ENCODE data around the gene OAS1.
"Not testable (repeated sequence)": the region's sequence is repeated elsewhere in the genome, so short reads cannot be mapped to it uniquely, and the experiment has no call there.

OAS1 gene

DNA sequence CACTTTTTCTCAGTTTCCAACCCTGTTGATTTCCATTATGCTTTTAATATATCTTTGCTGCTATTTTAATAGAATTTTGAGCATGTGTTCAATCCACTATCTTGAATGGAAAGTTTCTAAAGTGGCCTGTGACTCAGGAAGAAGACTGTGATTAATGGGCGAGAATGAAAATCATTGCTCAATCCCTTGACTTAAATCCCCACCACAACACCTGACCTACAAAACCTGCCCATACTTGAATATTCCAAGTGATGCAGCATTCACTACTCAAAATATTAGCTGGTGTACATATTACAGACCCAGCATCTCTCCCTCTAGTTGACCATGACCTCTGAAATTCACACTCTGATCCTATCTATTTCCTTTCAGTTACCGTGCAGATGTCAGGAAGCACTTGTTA is 30.2 kb downstream of the OAS1 start:
- no peak for DNase-seq (ENCODE audit: low read depth in 2 of 2)

DNA sequence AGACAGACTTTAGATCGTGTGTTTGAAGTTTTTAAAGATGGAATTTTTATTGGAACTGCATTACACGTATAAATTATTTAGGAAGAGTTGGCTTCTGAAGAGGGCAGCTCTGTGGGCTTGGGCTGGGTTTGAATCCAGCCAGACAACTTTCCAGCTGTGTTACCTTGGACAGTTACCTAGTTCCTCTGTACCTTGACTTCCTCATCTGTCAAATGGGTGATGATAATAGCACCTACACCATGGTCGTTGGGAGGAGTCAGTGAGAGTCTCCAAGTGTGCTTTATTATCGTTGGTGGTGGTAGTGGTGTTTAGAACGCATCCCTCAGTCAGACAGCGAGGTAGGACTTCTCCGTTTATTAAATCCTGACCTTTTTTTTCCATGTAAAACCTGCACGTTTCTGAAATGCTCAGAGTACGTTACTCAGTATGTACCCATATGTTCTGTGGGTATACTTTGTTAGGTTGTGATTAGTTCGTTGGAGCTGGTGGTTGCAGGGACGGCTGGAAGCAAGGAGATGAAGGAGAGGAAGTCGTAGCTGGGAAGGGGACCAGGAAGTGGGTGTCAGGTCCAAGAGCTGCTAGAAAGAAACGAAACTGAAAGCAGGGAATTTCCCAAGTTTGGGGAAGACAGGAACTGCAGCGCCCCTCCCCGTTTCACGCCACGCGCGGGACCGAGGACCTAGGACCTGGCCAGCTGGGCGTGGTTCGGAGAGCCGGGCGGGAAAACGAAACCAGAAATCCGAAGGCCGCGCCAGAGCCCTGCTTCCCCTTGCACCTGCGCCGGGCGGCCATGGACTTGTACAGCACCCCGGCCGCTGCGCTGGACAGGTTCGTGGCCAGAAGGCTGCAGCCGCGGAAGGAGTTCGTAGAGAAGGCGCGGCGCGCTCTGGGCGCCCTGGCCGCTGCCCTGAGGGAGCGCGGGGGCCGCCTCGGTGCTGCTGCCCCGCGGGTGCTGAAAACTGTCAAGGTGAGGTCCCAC is 31.3 kb downstream of the OAS1 start, which contains the start of gene OAS3:
TSS of gene OAS3 (plus strand) at position 734 of the 979 bp plus-strand sequence. CDS start at position 791, 57 bp downstream.
- peak; percentile 19 to 21 for DNase-seq (ENCODE audit: low read depth in 2 of 2)

DNA sequence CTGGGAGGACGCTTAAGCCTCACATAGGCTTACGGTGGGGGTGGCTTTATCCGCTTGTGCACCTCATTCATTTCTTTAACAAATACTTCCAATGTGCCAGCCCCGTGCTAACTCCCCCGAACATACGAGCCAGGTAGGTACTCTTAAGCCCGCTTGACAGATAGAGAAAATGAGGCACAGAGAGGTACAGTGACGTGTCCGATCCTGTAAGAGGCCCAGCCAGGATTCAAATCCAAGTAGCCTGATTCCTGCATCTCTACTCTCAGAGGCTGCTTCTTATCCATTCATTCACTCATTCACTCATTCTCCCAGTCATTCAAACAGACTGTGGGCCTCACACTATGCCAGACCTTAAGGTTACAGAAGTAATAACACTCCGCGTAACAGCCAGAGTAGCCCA is 32.0 kb downstream of the OAS1 start:
- DNase-seq (ENCODE audit: low read depth in 2 of 2), result no peak

DNA sequence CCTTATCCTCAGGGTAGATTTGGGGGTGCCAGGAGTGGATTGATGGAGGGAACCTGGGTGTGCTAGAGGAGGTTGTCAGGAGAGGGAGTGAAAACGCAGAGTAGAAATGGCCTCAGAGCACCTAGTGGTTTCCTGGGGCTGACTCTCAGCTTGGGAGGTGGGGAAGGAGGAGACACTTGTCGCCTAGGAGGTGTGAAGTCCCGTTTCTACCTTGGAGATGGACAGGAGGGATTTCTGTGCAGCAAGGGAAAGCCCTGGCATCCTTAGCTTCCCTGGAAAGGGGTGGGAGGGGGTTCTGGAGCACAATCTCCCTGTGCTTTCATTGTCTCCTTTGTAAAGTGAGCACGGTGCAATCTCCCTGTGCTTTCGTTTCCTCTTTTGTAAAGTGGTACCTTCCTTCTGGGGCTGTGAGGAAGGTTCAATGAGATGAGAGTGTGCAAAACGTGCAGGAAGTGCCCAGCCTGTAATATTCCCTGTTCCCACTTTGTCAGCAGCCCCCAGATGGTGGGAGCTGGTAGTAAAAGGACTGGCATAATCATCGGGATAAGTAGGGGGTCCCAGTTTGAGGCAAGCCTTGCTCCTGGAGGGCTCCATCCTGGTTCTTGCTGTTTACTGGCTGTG is 33.1 kb downstream of the OAS1 start:
- DNase-seq (ENCODE audit: low read depth in 2 of 2), result no peak

DNA sequence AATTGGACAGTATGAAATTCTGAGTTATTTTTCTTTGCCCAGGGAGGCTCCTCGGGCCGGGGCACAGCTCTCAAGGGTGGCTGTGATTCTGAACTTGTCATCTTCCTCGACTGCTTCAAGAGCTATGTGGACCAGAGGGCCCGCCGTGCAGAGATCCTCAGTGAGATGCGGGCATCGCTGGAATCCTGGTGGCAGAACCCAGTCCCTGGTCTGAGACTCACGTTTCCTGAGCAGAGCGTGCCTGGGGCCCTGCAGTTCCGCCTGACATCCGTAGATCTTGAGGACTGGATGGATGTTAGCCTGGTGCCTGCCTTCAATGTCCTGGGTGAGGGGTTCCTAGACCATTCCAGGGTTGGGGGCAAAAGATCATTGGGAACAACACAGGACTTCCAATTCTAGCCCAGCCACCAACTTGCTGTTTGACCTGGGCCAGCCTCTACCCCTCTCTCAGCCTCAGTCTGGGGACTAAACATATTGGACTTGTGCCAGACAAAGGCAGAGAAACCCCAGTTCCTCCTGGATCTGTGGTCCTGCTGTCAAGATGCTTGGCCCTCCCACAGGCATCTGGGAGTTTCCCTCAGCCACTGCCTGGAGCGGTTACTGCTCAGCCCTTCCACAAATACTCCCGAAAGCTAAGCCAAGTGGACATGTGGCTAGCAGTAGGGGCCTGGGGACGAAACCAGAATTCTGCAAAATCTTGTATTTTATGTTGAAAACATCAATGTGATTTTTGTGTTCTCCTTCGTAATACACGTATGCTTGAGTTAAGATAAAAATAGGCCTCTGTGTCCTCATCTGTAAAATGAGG is 35.0 kb downstream of the OAS1 start:
- no peak for DNase-seq (ENCODE audit: low read depth in 2 of 2)

DNA sequence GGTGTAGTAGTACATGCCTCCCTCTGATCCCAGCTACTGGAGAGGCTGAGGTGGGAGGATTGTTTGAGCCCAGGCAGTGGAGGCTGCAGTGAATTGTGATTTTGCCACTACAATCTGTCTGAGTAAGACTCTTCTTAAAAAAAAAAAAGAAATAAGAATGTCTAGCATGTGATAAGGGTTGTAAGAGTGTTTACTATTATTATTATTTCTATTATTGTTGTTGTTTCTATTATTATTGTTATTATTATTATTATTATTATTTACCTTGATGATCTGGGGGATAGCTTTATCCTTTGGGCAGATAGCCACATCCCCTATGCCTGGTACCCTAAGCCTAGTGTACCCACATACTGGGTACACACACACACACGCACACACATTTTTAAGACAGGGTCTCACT is 35.8 kb downstream of the OAS1 start:
- DNase-seq (ENCODE audit: low read depth in 2 of 2), result no peak

DNA sequence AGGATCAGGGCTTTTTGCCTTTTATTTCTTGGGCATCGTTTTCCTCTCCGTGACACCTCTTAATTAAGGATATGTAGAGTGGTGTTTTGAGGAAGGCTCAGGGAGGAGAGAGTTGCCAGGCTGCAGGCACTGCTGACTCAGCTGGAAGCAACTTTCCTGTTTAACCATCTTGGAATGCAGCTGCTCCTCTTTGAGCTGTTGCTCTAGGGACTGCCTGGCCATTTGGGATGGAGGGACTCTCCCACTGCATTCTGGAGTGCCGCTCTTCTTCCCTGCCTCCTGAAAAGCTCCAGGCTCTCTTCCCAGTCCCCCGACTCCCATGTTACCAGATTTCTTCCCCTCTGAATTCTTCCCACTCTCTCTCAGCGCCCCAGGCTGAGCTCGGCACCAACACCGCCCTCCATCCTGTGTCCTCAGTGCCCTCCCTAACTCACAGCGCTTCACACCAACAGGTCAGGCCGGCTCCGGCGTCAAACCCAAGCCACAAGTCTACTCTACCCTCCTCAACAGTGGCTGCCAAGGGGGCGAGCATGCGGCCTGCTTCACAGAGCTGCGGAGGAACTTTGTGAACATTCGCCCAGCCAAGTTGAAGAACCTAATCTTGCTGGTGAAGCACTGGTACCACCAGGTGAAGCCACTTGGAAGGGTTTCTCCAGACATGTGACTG is 37.4 kb downstream of the OAS1 start:
- DNase-seq (ENCODE audit: low read depth in 2 of 2), result no peak

DNA sequence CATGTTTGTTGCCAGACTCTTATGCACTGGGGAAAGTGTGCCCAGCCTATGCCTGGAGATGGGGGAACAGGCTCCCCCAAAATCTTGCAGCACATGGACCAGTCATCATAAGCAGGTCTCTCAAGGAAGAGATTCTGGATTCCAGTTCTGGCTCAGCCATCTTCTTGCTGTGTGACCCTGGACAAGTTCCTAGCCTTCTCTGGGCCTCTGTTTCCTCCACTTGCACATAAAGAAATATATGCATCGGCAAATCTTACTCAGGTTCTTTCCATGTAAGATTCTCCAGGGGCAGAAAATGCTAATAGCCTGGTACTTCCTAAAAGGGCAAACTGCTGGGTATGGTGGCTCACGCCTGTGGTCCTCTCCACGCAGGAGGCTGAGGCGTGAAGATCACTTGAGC is 38.8 kb downstream of the OAS1 start:
- DNase-seq (ENCODE audit: low read depth in 2 of 2), result no peak

DNA sequence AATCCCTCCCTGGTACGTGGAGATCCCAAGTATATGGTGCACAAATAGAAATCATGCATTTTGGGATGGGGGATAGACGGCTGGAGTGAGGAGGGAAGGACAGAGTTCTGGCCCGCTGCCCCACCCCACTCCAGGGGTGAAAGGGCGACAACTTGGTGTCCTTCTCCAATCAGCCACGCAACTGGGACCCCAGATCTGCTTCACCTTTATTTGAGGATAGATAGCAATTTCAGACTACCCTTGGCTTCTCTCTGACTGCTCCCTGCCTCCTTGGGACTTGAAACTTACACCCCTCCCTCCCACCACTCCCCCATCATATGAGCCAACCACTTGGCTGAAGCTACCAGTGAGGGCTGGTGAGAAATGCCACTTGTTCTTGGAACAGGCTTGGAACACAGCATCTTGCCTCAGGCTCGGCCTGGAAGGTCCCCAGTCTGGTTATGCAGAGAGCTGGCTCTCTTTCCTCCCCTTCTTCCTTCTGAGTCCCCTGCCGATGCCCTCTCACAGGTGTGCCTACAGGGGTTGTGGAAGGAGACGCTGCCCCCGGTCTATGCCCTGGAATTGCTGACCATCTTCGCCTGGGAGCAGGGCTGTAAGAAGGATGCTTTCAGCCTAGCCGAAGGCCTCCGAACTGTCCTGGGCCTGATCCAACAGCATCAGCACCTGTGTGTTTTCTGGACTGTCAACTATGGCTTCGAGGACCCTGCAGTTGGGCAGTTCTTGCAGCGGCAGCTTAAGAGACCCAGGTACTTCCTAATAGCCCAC is 39.7 kb downstream of the OAS1 start:
- no peak for DNase-seq (ENCODE audit: low read depth in 2 of 2)

DNA sequence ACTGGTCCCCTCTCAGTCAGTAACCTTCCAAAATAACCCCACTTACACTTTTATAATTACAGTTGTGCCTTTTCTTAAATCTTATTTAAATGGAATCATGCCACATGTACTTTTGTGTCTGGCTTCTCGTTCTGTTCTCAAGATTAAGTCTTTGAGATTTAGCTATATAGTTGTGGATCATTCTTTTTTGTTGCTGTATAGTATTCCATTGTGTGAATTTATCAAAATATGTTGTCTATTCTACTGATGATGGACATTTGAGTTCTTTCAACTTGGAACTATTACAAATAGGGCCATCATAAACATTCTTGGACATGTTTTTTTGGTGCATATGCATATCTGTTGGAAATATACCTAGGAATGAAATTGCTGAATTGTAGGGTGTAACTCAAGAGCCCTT is 40.6 kb downstream of the OAS1 start:
- DNase-seq (ENCODE audit: low read depth in 2 of 2), result no peak

DNA sequence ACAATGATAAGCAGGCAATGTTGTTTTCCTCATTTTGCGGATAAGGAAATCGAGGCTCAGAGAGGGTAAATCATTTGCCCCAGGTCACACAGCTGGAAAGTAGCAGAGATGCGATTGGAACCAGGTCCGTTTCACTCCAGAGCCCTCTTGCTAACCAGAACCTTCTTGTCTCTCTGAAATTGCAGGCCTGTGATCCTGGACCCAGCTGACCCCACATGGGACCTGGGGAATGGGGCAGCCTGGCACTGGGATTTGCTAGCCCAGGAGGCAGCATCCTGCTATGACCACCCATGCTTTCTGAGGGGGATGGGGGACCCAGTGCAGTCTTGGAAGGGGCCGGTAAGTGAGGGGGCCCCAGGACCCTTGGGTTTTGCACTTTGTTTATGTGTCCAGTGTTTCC is 41.0 kb downstream of the OAS1 start:
- DNase-seq (ENCODE audit: low read depth in 2 of 2), result no peak

DNA sequence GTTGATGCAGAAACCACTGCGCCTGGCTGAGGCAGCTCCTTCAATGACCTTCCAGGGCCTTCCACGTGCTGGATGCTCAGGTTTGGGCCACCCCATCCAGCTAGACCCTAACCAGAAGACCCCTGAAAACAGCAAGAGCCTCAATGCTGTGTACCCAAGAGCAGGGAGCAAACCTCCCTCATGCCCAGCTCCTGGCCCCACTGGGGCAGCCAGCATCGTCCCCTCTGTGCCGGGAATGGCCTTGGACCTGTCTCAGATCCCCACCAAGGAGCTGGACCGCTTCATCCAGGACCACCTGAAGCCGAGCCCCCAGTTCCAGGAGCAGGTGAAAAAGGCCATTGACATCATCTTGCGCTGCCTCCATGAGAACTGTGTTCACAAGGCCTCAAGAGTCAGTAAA is 42.0 kb downstream of the OAS1 start:
- DNase-seq (ENCODE audit: low read depth in 2 of 2), result no peak

DNA sequence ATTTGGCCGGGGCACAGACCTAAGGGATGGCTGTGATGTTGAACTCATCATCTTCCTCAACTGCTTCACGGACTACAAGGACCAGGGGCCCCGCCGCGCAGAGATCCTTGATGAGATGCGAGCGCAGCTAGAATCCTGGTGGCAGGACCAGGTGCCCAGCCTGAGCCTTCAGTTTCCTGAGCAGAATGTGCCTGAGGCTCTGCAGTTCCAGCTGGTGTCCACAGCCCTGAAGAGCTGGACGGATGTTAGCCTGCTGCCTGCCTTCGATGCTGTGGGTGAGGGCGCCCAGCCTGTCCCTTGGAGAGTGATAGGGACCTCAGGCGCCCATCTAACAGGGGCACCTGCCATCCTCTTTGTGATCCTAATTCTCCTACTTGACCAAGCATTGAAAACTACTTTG is 43.9 kb downstream of the OAS1 start:
- DNase-seq (ENCODE audit: low read depth in 2 of 2), result no peak

DNA sequence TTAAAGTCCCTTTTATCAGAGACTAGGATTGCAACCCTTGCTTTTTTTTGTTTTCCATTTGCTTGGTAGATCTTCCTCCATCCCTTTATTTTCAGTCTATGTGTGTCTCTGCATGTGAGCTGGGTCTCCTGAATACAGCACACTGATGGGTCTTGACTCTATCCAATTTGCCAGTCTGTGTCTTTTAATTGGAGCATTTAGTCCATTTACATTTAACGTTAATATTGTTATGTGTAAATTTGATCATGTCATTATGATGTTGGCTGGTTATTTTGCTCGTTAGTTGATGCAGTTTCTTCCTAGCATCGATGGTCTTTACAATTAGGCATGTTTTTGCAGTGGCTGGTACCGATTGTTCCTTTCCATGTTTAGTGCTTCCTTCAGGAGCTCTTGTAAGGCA is 50.4 kb downstream of the OAS1 start:
- not testable (repeated sequence) for DNase-seq (ENCODE audit: low read depth in 2 of 2)

DNA sequence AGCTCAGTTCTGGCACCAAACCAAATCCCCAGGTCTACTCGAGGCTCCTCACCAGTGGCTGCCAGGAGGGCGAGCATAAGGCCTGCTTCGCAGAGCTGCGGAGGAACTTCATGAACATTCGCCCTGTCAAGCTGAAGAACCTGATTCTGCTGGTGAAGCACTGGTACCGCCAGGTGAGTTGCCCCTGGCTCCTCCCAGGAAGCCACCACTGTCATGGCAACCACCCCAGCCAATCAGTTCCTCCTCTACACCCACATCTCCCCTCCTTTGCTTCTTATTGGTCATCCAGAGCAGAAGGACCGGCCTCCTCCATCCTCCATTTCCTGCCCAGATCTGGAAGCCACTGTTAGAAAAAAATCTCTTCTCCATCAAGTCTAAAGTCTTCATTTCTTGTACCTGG is 54.3 kb downstream of the OAS1 start:
- no peak for DNase-seq (ENCODE audit: low read depth in 2 of 2)

DNA sequence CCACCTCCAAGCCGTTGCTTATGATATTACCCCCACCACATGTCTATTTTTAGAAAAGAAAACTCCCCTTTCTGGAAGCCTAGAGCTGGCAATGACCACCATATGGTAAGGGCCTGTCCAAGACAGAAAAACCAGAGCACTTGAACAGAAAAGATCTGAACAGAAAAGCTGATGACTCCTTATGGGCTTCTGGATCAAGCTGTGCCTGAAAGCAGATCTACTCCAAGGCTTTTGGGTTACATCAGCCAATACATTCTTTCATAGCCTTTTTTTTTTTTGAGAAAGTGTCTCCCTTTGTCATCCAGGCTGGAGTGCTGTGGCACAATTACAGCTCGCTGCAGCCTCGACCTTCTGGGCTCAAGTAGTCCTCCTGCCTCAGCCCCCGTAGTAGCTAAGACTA is 54.8 kb downstream of the OAS1 start:
- no peak for DNase-seq (ENCODE audit: low read depth in 2 of 2)

DNA sequence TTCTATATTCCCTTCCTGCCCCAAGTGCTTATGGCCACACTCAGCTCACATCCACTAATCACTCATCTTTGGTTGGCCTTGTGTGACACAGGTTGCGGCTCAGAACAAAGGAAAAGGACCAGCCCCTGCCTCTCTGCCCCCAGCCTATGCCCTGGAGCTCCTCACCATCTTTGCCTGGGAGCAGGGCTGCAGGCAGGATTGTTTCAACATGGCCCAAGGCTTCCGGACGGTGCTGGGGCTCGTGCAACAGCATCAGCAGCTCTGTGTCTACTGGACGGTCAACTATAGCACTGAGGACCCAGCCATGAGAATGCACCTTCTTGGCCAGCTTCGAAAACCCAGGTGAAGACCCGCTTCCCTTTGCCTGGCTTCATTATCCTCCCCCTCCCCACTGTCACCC is 55.8 kb downstream of the OAS1 start:
- DNase-seq (ENCODE audit: low read depth in 2 of 2), result no peak

DNA sequence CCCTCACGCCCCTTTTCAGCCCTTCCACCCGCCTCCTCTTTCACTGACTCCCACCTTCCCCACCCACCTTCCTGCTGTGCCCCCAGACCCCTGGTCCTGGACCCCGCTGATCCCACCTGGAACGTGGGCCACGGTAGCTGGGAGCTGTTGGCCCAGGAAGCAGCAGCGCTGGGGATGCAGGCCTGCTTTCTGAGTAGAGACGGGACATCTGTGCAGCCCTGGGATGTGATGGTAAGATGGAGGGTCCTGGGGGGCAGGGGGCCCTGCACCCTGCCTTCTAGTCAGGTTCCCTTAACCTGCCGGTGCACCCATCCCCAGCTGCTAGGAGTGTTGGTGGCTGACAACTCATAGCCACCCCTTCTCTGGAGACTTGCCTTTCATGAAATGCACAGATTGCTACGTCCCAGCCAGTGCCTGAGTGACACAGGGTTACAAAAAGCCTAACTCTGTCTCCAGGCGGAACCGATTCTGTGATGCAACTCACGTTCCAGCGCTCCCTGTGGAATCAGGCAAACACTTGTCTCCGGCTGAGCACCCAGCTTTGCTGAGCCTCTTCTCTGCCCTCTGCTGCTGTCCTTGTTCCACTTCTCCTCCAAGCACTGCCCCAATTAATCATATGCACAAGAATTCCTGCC is 56.6 kb downstream of the OAS1 start:
- no peak for DNase-seq (ENCODE audit: low read depth in 2 of 2)

DNA sequence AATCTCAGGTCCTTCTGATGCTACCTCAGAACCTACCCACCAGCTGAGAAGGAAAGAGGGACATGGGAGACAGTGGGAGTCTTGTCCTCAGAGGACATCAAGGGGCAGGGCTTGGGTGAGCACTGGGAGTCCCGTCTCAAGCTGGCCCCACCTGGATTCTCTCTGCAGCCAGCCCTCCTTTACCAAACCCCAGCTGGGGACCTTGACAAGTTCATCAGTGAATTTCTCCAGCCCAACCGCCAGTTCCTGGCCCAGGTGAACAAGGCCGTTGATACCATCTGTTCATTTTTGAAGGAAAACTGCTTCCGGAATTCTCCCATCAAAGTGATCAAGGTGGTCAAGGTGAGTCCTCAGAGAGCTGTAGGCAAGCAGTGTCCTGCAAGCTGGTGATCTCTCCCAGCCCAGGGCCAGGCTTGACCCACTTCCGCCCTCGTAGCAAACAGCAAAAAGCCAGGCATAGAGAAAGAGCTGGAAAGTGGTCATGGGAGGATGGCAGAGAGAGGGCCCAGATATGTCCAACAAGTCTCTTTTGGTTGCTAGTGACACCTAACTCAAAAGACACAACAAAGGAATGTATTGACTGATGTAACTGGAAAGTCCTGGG is 57.4 kb downstream of the OAS1 start:
- no peak for DNase-seq (ENCODE audit: low read depth in 2 of 2)

DNA sequence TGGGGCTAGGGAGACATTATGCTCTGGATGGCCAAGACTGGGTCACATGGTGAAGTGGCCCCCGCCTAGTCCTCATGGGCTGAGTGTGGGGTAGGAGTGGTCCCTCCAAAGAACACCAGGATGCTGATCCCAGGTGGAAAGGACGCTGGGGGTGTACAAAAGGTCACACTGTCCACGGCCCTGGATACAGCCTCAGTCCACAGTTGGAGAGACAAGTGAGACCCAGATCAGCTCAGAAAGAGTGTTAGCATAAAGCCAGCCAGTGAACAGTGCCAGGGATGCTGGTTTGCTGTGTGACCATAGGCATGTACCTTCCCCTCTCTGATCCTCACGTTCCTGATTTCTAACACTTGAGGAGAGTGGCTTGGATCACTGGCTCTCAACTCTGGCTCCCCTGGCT is 58.2 kb downstream of the OAS1 start:
- DNase-seq (ENCODE audit: low read depth in 2 of 2), result no peak
